ENCODE data around the gene PLEK.
A peak's percentile ranks its signal among the peaks of the same experiment; 100 is the strongest.

DNA sequence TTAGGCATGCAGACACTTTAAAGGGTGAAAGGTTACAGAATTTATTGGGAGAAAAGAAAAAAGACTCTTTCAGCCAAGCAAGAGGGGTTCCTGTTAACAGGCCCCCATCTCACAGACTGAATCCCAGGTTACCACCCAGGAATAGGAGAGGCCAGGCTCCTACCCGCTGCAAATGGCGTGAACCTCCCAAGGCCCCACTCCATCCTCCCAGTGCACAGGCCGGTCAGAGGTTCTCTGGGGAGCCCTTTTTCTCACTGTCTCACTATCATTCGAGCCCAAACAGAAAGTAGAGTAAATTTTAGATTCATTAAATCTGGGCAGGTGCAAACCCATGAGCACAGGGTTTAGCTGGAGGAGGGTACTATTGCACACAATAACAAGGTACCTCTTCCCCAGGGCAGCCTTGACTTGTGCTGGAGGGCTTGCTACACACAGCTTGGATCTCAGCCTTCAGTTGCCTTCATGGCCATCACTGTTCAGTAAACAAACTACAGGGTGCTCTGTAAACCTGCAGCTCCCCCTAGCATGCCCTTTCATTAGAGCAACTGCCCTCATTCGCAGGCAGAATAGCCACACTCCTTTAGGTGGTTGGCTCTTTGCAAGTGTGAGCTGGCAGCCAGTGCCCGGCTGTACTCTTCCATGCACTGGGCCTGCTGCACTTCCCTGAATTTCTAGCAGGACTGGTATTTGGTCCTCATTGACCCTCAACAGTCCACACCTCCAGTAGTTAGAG lies 7.3 kb upstream of the PLEK start:
- TF ChIP-seq, protein P1, sequence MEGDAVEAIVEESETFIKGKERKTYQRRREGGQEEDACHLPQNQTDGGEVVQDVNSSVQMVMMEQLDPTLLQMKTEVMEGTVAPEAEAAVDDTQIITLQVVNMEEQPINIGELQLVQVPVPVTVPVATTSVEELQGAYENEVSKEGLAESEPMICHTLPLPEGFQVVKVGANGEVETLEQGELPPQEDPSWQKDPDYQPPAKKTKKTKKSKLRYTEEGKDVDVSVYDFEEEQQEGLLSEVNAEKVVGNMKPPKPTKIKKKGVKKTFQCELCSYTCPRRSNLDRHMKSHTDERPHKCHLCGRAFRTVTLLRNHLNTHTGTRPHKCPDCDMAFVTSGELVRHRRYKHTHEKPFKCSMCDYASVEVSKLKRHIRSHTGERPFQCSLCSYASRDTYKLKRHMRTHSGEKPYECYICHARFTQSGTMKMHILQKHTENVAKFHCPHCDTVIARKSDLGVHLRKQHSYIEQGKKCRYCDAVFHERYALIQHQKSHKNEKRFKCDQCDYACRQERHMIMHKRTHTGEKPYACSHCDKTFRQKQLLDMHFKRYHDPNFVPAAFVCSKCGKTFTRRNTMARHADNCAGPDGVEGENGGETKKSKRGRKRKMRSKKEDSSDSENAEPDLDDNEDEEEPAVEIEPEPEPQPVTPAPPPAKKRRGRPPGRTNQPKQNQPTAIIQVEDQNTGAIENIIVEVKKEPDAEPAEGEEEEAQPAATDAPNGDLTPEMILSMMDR (IDR thresholded peaks at IDR 0.05): peak in 2 of 6 experiments; percentile 22 to 28
- no peak for TF ChIP-seq POLR2A (IDR thresholded peaks at IDR 0.05)
